ENCODE results near the gene FAM118A. TPM values are rescaled to one million over a fixed set of nuclear protein-coding genes. Genes with fewer than 3 reads are reported as not detected.
"Not testable (repeated sequence)": the region's sequence is repeated elsewhere in the genome, so short reads cannot be mapped to it uniquely, and the experiment has no call there.

FAM118A gene
- total RNA-seq, 1 donor from 2014 or later = 21.0 TPM

DNA sequence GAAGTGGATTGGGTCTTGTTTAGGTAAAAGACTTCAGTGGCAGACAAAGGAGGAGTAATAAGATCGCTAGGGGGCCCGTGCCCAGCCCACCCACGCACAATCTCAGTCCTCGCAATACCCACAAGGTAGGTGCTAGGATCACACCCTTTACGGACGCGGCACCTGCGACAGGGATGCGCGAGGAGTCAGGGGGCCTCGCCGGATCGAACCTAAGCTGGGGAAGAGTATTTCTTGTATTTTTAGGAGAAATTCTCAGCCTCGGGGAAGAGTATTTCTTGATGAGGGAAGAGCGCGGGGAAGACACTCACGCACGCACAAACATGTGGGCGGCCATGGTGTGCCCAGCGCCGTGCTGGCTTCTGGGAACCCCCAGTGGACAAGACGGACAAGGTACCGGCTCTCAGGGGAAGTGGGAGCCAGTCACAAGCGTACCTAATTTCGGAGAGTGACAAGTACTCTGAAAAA, 745 bp upstream of the FAM118A start:
- no peak for DNase-seq (ENCODE audit: low read depth in 2 of 2)

DNA sequence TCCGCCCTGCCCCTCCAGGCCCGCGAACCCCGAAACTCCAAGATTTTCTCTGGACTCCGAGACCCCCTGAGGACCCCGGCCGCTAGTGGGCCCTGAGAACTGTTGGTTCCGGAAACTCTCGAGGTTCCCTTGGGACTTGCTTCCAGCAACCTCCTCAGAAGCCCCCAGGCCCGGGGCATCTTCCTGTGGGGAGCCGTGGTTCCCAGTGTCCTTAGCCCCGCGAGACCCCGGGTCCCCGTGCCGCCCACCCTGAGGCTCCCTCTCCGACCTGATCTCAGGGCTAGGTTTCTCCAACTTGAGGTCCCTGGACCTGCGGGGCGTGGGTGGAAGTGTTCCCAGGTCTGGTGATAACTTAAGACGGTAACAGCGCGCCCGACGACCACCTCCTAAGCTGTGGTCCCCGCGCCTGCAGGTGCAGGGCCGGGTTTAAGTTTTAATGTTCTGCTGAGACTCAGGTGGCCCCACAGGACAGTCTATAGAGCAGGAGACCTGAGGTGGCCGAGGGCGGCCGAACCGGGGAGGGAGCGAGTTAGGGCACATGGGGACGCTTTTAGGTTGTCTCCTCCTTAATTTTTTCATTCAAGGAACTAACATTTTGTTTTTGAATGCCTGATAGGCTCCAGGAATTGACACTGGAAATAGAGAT, 720 bp downstream of the FAM118A start:
- DNase-seq (ENCODE audit: low read depth in 2 of 2) = no peak

GRCh38 chr22:45310977-45311531, 1.3 kb downstream of the FAM118A start:
- no peak for DNase-seq (ENCODE audit: low read depth in 2 of 2)

GRCh38 chr22:45312415-45312814, 2.7 kb downstream of the FAM118A start:
- DNase-seq (ENCODE audit: low read depth in 2 of 2) = no peak

DNA sequence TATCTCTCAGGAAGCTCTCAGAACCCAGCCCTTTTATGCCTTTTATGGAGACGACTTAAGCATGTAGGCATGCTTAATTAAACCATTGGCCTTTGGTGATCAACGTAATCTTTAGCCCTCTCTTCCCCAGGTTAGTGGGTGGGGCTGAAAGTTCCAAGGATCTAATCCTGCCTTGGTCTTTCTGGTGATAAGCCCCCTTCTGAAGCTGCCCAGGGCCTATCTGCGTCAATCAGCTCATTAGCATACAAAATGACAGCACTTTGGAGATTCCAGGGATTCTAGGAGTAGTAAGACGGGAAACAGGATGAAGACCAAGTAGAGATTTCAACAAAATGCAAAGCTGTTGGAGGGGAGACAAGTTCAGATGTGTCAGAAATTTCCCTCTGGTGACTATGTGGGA, 3.1 kb downstream of the FAM118A start:
- no peak for DNase-seq (ENCODE audit: low read depth in 2 of 2)

- DNase-seq (ENCODE audit: low read depth in 2 of 2) = peak in 1 of 2 donors; percentile 27
Observed at GRCh38 chr22:45314054-45314721, 4.5 kb downstream of the FAM118A start.

DNA sequence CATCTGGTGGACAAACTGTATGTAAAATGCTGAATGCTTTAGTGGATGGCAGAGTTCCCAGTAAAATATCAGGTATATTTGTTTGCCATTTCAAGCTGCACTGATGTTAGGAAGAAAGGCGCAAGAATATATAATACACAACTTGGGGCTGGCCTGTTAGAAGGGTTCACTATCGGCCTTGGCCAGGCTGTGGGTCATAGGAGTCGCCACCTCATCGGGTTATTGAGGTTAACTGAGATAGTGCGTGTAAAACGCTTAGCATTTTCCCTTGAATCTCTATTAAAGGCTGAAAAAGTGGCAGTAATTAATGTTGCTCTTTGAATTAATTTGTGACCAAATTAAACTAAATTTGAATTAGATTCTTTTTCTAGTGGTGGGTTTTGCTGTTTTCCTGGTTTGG, 5.1 kb downstream of the FAM118A start:
- no peak for DNase-seq (ENCODE audit: low read depth in 2 of 2)

DNA sequence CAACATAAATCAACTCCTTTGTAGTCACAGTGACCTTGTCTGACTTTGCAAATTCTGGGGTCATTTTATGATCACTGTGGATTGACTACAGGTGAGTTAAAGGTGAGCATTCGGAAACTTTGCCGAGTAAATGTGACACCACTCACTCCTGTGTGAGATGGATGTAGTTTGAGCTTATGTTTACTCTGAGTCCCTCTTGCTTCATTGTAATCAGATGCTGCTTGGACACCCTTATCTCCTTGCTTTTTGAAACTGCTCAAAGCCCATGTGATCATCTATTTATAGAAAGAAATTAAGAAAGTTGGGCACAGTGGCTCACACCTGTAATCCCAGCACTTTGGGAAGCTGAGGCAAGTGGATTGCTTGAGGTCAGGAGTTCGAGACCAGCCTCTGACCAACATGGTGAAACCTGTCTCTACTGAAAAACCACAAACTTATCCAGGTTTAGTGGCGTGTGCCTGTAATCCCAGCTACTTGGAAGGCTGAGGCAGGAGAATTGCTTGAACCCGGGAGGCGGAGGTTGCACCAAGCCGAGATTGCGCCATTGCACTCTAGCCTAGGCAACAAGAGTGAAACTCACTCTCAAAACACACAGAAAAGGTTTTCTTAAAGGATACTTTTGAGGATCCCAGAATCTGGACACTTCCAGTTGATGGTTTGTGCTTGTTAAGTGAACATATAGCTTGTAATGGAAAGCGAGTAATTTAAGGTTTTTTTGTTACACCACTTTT, 7.2 kb downstream of the FAM118A start:
- no peak for DNase-seq (ENCODE audit: low read depth in 2 of 2)

GRCh38 chr22:45317551-45318167, 7.9 kb downstream of the FAM118A start:
- peak; percentile 86 to 89 for DNase-seq (ENCODE audit: low read depth in 2 of 2)

DNA sequence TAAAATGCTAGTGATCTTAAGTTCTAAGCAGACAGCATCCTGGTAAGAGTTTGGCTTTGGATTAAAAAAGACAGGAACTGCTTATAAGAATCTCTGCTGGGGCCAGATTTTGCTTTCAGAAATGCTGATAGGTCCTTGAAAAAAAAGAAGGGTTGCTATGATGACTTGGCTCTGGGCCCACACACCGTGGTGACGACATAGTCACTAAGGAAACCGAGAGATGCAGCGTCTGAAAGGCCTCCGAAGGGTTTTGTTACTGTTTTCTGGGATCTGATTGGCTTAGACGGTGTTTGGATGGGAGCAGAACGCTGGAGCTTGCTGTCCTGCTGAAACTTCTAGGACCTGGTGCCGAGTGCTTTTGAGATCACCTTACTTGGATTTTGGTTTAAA, 8.4 kb downstream of the FAM118A start:
- peak; percentile 87 to 96 for DNase-seq (ENCODE audit: low read depth in 2 of 2)

- peak; percentile 47 to 74 for DNase-seq (ENCODE audit: low read depth in 2 of 2)
Observed at GRCh38 chr22:45318558-45319323, 9.0 kb downstream of the FAM118A start.

DNA sequence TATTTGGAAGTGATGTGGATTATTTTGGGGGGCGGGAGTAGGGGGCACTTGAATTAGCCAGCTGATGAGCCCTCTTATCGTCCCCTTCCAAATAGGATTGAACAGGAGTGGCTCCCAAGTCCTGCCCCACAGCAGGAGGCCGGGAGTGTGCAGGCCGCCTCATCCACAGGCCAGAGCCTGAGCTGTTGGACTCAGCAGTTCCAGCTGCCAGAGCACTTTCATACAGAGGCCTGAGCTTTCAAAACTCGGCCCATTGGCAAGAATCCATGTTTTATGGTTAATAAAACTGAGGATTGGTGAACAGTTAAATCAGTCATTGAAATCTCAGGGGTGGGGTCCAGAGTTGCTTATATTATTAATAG, 9.6 kb downstream of the FAM118A start:
- peak in 1 of 2 donors; percentile 45 for DNase-seq (ENCODE audit: low read depth in 2 of 2)

DNA sequence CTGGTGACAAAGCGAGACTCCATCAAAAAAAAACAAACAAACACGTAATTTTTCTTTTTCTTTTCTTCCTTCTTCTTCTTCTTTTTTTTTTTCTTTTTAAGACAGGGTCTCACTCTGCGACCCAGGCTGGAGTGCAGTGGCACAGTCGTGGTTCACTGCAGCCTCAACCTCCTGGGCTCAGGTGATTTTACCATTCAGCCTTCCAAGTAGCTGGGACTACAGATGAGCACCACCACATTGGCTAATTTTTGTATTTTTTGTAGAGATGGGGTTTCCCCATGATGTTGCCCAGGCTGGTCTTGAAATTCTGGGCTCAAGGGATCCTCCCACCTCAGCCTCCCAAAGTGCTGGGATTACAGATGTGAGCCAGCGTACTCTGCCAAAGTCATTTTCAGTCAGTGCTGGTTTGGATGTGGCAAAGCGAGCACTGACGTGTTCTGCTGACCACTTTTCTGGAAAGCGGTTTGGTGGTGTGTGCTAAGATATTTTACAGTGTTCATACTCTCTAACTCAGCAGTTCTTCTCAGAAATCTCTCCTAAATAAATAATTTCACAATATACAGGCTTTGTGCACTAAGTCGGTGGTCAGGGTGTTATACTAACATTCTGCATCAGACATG, 10.7 kb downstream of the FAM118A start:
- DNase-seq (ENCODE audit: low read depth in 2 of 2) = no peak

DNA sequence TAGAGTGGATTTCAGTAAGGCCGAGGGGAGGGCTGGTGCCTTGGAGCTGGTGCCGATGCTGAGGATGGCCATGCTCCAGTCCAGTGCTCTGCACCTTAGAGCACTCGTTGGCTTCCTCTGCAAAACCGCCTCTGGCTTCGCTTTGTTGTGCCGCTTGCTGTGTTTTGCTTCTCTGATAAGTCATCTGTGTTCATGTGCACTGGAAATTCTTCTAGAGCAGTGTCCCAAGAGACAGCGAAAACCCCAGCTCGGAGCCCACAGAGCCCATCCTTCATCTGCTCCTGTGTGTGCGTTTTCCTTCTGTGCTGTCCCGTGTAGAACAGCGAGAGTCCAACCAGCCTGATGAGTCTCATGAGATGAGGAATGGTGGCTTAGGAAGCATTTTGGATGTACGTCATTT, 12.1 kb downstream of the FAM118A start:
- no peak for DNase-seq (ENCODE audit: low read depth in 2 of 2)

DNA sequence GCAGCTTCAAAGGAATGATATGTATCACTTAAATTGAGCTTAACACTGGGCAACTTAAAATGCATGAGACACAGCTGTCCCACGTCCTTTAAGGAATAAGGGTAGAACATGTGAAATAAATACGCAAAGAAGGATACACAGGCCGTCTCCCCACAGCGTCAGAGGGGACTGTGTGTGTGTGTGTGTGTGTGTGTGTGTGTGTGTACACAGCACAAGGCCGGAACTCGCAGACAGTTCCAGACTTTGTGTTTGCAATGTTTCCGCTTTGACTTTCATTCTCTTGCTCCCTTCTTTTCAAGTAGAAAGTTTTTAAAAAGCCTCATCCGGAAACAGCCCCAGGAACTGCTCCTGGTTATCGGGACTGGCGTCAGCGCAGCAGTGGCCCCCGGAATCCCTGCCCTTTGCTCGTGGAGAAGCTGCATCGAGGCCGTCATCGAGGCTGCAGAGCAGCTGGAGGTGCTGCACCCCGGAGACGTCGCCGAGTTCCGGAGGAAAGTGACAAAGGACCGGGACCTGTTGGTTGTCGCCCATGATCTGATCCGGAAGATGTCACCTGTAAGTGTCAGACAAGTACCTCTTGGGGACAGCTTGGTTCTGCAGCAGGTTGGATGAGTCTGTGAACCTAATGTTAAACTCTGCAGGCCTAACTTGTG, 13.3 kb downstream of the FAM118A start:
- no peak for DNase-seq (ENCODE audit: low read depth in 2 of 2)

DNA sequence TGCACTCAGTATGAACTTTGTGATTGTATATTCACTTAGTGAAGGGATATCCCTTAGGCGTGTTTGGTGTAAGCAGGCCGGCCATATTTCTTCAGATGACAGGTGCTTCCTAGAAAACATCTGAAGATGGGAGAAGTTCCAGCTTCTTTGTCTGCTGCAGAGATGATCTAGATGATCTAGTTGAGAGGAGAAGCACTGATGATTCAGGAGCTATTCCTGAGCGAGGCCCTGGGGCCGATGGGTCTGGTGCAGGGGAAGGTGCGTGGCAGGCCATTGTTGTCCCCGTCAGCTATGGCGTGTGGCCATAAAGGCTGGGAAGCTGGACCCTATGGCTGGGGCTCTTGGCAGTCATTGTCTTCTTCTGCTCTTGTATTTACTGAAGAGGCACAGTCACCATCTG, 14.0 kb downstream of the FAM118A start:
- DNase-seq (ENCODE audit: low read depth in 2 of 2) = no peak

DNA sequence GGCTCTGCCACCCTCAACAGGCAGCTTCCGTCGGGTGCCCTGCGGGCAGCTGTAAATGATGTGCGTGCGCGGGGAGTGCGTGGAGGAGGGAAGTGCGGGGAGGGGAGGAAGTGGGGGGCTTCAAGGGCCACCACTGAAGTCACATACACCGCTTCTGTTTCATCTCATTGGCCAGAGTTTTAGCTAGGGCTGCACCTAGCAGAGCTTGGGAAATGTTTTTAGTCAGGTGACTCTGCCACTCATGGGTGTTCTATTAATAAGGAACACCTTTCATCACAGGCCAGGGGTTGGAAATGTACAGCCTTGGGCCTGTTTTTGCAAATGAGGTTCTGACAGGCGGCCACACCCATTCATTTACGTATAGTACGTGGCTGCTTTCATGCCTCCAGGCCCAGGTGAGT, 14.6 kb downstream of the FAM118A start:
- DNase-seq (ENCODE audit: low read depth in 2 of 2) = no peak

DNA sequence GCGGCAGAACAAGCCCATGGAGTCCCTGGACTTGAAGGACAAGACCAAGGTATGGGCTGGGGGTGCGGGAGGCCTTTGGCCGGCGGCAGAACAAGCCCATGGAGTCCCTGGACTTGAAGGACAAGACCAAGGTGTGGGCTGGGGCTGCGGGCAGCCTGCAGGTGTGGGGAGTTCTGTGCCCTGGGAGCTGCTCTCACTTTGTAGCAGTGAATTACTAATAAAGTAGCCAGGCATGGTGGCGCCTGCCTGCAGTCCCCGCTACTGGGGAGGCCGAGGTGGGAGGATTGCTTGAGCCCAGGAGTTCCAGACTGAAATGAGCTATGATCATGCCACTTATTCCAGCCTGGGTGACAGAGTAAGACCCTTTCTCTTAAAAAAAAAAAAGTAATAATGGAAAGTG, 18.5 kb downstream of the FAM118A start:
- DNase-seq (ENCODE audit: low read depth in 2 of 2) = not testable (repeated sequence)

DNA sequence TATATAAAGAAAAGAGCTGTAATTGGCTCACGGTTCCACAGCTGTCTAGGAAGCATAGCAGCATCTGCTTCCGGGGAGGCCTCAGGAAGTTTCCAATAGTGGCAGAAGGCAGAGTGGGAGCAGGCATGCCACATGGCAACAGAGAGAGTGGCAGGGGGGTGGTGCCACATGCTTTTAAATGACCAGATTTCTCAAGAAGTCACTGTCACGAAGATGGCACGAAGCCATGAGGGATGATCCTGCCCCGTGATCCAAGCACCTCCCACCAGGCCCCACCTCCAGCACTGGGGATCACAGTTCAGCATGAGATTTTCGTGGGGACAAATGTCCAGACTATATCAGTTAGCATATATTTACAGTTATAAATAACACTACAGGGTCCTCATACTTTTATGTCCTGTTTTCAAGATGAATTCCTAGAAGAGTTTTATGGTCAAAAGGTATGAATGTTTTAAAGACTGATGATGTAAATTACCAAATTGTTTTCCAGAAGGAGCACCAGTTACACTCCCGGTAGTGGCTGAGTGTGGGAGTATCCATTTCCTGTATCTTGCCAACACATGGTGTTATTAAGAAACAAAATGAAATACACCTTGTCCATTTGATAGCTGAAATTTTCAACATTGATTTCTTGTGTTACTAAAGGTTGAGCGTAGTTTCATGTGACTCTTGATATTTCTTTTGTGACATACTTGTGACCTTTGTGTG, 19.2 kb downstream of the FAM118A start:
- no peak for DNase-seq (ENCODE audit: low read depth in 2 of 2)

DNA sequence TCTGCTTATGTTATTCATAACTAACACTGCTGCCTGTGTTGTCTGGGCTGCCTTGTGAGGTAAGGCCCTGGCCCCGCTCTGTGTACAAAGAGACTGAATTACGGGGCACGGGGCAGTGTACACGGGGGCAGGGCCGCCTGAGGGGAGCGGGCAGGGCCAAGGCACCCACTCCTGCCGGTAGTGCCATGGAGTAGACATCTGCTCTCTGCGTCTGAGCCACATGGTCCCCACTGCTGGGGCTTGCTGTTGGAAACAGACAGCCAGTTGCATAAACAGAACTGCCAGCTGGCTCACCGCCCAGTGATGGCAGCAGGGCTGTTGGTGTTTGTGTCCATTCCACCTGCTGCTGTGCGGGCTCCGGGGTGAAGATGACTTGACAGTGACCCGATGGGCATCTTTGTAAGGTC, 19.8 kb downstream of the FAM118A start:
- DNase-seq (ENCODE audit: low read depth in 2 of 2) = peak in 1 of 2 donors; percentile 88
